Colonic mucosa (tissue), 4 donors: ENCODE measurements around the gene SCN4B. TPM values are rescaled to one million over a fixed set of nuclear protein-coding genes. Genes with fewer than 3 reads are reported as not detected.

ENCODE experiments used
- DNase-seq: peaks from one replicate; pipeline ENCODE4 v3.0.0-alpha.2; 2020
- H3K27ac ChIP-seq: fragments of 200-600 bp; one replicate; pipeline ENCODE4 v1.8.0; 2021
- H3K27me3 ChIP-seq: fragments of 200-600 bp; one replicate; pipeline ENCODE4 v1.8.0; 2021
- H3K36me3 ChIP-seq: fragments of 200-600 bp; one replicate; pipeline ENCODE4 v1.8.0; 2021
- H3K4me1 ChIP-seq: fragments of 200-600 bp; one replicate; pipeline ENCODE4 v1.8.0; 2021; ENCODE audit warnings: mild to moderate bottlenecking
- H3K4me3 ChIP-seq: fragments of 200-600 bp; one replicate; pipeline ENCODE4 v1.8.0; 2021
- H3K9ac ChIP-seq, 2 donors: one replicate each; pipeline ENCODE4 v1.7.0; 2013; ENCODE audit warnings: control low read depth in 2 of 2, low read depth in 2 of 2, low read length in 2 of 2
- H3K9me3 ChIP-seq: fragments of 200-600 bp; one replicate; pipeline ENCODE4 v1.8.0; 2021
- CTCF ChIP-seq: fragments of 200-600 bp; IDR thresholded peaks from one replicate; pipeline ENCODE4 v1.8.0; 2022; ENCODE audit warnings: antibody characterized with exemption, mild to moderate bottlenecking
- intact Hi-C: fragments of 100-400 bp; cut with DNase I; formaldehyde crosslinking; loops from one replicate; pipeline ENCODE4 v1.14.1; 2022
- total RNA-seq, 2 donors: library from RNA; stranded (reverse); fragmentation: NEBNext Ultra II Directional in 1 of 2; extraction: Animal tissue kit (Norgen Biotek cat#: 25700) in 1 of 2; gene quantifications; one replicate each; pipeline ENCODE4 v1.2.1, GENCODE V29; 2021
- donor health status: healthy.
- donor health status: DM: no; HTN: no; CAD: no.
- donor health status: DM: no; HTN: no; CAD: no.

The SCN4B gene
- total RNA-seq, 2 donors from 2014 or later, result 0.59 to 1.5 TPM

DNA sequence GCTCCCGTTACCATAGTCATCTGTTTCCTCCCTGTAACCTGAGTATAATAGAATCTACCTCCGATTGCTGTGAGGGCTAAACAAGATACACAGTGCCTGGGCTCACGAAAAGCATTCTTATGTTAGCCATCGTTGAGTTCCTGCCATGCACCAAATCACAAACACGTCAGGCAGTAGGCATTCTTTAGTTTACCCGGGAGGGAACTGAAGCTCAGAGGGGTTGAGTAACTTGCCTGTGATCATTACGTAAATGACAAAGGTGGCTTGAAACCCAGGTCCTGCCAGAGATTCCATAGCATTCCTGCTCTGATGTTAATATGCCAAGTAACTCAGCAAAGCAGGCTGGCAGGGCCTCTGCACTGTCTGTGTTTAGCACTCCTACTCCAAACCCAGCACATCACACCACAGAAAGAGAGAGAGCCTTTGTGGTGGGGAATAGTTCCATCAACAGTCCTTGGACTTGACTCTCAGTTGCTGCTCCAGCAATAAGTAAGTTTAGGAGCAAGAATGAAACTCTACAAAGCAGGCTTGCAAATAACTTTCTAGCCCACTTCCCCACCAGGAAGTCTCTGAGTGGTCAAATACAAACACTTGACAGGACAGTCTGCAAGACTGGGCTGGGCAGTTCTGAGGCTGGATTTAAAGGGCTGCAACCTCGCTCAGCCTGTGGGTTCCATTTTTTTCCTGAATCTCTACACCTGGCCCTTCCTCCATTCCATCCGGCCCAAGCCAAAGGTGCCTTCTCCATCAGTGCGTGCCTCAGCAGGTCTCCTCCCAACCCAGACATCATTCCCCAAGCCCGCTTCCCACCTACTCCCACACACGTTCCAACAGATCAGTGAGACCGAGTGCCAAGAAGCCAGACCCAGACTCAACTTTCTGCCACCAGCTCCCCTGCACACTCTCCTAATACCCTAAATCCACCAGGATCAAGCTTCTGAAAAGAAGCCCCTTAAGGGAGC is 22.7 kb upstream of the SCN4B start:
- Histone ChIP-seq H3K4me3 (no peak overlapping the region), H3K9ac (no peak overlapping the region), H3K4me1 (no peaks in the 10 kb centered on the region), H3K27ac (no peak overlapping the region), H3K9me3 (no peaks in the 10 kb centered on the region), H3K36me3 (no peaks in the 10 kb centered on the region), H3K27me3 (no peaks in the 10 kb centered on the region)
- TF ChIP-seq CTCF, result no peak
- no peak for DNase-seq
- intact Hi-C loops, result no loop called here

- no peak for DNase-seq
- intact Hi-C loops, result no loop called here
- no peak overlapping the region for H3K27ac ChIP-seq
- H3K9me3 ChIP-seq, result no peaks in the 10 kb centered on the region
- H3K4me1 ChIP-seq, result no peaks in the 10 kb centered on the region
- no peaks in the 10 kb centered on the region for H3K27me3 ChIP-seq
- no peaks in the 10 kb centered on the region for H3K36me3 ChIP-seq
- H3K9ac ChIP-seq, result no peak overlapping the region
- H3K4me3 ChIP-seq, result no peak overlapping the region
- TF ChIP-seq CTCF, result no peak
Observed at GRCh38 chr11:118174006-118174567, 21.5 kb upstream of the SCN4B start.

DNA sequence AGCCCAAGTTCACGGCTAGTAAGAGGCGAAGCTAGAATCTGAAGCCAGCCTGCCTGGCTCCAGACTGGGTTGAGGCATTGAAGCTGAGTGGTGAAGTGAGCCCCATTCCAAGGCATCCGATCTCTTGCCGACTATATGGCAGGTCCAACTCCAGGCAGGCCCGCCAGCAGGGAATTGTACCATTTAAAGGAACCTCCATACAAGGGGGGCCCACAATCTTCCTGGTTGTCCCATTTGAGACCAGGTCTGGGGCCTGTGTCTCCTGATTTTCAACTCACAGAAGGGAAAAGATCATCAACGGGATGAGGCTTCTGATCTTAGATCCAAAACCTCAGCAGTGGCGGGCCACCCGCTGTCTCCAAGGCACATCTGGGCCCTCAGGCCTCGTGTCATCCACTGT is 19.7 kb upstream of the SCN4B start:
- intact Hi-C loops, result no loop called here
- no peaks in the 10 kb centered on the region for H3K36me3 ChIP-seq
- no peaks in the 10 kb centered on the region for H3K27me3 ChIP-seq
- no peaks in the 10 kb centered on the region for H3K4me1 ChIP-seq
- H3K9me3 ChIP-seq, result no peaks in the 10 kb centered on the region
- TF ChIP-seq CTCF, result no peak
- H3K9ac ChIP-seq, result no peak overlapping the region
- H3K4me3 ChIP-seq, result no peak overlapping the region
- H3K27ac ChIP-seq, result no peak overlapping the region
- no peak for DNase-seq

DNA sequence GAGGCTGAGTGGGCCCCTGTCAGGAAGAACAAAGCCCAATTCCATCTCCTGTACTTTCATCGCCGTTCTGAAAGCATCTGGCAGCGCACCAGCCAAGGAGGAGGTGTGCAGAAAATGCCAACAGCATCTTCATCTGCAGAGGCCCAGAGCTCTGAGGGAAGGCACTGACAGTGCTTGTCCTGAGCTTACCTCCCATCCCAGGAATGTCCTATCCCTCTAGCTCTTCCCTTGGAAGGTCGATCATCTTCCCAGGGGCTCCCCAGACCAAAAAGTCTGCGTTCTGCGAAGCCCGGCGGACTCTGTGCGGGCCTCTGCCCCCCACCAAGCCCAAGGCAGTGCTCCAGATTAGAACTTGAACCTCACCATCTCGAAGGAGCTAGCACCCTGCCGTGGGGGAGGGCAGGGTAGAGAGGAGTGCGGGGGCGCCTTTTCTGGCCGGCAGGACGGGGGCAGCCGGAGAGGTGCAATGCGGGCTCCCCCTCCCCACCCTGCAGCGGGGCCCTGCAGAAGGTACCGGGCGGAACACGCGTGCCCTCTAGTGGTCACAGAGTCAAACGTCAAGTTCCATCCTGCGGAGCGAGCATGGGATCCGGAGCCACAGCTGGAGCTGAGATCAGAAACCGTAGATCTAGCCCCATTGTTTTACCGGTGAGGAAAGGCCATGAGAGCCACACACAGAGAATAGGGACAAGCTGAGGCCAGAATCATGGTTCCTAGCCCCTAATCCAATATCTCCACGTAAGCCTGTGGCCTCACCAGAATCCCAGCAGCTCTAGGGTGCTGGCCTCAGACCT is 18.8 kb upstream of the SCN4B start:
- peak; percentile 73 for DNase-seq
- H3K9me3 ChIP-seq, result no peaks in the 10 kb centered on the region
- H3K4me1 ChIP-seq, result no peaks in the 10 kb centered on the region
- TF ChIP-seq CTCF, result peak; percentile 88
- H3K36me3 ChIP-seq, result no peaks in the 10 kb centered on the region
- no peaks in the 10 kb centered on the region for H3K27me3 ChIP-seq
- H3K4me3 ChIP-seq, result no peak overlapping the region
- H3K9ac ChIP-seq, result no peak overlapping the region
- H3K27ac ChIP-seq, result no peak overlapping the region
- intact Hi-C loops, result loop anchor here (2.0 kb wide), 1 partner anchor 25 kb away; no protein-coding TSS in a partner anchor

DNA sequence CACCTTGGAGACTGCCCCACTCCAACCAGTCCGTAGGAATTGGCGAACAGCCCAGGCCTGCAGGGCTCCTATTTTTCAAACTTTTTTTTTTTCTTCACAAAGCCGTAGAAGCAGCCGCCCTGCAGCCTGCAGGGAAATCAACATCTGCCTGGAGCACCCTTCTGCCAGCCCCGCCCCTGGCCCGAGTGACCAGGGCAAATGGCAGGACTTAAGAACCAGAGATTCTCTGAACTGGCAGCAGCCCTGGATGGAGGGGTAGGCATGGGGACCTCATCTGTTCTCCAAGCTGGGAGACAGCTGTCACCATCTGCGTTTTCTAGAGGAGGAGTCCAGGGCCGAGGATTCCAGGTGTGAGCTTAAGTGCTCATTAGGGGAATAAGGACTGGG is 18.3 kb upstream of the SCN4B start:
- H3K9ac ChIP-seq, result no peak overlapping the region
- H3K27me3 ChIP-seq, result no peaks in the 10 kb centered on the region
- intact Hi-C loops, result loop anchor here (2.0 kb wide), 1 partner anchor 24 kb away; no protein-coding TSS in a partner anchor
- no peak overlapping the region for H3K27ac ChIP-seq
- no peak overlapping the region for H3K4me3 ChIP-seq
- H3K9me3 ChIP-seq, result no peaks in the 10 kb centered on the region
- TF ChIP-seq CTCF, result no peak
- H3K36me3 ChIP-seq, result no peaks in the 10 kb centered on the region
- H3K4me1 ChIP-seq, result no peaks in the 10 kb centered on the region
- no peak for DNase-seq
